ELF-1 (cell line): Measurements from ENCODE around the gene USH1C.

ENCODE experiments used
- DNase-seq: peaks from one replicate; pipeline ENCODE4 v3.0.0-alpha.2; 2016; ENCODE audit warnings: low read depth, low spot score

USH1C gene

DNA sequence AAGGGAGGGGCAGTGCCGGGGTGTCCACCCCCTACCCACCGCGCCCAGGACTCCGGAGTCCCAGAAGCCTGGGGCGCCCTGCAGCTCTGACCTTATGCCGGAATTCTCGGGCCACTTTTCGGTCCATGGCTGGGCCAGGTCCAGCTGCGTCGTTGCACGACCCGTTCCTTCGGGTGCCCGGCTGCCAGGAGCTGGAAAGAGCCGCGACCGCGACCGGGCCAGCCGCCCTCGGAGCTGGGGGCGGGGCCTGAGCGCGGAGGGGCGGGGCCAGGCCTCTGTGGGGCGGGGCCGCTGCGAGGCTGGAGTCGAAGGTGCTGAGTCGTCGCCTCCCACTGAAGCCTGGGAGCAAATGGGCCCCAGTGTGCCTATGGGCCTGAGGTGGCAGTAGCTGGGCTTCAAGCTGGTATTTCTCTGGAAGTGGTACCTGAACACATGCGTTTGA, at the start of gene USH1C:
Gene USH1C, minus strand, starts transcription at position 236 of the 442 bp plus-strand sequence. Its CDS starts 109 bp downstream, at position 127.
- DNase-seq, result peak; percentile 35

DNA sequence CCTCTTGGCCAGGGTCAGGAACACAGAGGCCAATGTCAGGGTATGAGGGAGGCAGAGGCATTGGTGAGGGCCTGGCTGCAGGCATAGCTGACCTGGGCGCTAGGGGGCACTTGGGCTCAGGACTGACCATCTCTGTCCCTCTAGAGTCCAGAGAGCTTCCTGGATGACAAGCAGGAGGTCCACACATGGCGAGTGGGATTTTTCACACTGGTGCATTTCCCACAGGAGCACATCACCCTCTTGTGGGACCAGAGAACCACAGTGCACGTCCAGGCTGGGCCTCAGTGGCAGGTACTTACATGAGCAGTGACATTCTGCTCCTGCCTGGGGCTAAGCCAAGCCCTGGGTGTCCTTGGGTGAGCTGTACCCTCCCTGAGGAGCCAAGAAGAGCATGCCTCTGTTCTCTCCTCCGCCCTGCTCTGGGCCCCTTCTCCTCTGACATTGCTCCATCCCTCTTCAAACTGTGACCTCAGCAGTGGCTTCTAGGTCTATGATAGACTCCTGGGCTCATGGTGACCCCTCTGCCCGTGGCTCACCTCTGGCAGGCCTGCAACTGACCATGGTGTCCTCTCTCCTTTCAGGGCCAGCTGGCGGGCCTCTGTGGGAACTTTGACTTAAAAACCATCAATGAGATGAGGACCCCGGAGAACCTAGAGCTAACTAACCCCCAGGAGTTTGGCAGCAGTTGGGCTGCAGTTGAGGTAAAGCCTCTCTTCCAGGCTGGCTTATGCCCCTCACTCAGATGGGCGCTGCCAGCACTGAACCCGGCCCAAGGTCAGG, 49.4 kb upstream of the USH1C start:
- DNase-seq, result no peak

DNA sequence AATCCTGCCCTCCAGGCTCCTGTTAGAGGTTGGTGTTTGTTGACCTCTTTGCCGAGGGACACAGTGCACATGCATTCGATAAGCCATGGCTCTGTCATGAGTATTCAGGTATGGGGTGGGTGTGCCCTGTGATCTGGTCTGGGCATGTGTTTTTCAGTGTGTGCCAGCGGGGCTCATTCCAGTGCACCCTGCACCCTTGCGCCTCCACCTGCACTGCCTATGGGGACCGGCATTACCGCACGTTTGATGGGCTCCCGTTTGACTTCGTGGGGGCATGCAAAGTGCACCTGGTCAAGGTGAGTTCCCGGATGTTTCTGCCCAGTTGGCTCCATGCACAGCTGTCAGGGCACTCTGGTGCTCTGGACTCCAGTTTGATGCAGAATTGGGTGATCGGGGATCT, 47.1 kb upstream of the USH1C start:
- no peak for DNase-seq

DNA sequence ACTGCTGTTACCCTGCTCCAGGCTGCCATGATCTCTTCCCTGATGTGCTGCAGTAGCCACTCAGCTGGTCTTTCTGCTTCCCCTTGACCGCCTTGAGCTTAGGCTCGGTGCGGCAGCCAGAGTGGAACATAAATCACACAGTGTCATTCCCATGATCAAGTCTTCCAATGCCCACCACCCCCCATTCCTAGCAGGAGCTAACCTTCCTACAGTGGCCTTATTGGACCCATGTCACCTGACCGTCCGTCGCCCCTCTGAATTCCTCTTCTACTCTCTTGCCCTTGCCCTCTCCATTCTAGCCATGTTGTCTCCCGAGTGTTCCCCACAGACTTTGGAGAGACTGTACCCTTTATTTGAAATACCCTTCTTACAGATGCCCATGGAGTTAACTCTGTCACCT, 46.2 kb upstream of the USH1C start:
- no peak for DNase-seq

DNA sequence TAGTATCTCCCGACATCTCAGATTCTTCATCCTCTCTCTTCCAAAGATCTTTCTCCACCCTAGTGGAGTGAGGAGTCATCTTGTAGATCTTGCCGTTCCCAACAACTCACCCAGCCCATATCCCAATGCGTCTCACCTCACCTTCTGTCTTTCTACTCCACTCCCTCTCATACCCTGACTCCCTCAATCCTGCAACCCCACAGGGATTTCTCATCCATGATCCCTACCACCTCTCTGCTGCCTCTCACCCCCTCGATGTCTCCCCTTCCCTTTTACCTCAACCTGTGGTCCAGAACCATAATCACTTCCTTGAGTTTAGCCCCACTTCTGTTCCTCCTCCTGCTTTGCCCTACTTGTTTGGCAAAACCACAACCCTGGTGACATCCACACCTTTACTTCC, 44.5 kb upstream of the USH1C start:
- DNase-seq, result no peak

DNA sequence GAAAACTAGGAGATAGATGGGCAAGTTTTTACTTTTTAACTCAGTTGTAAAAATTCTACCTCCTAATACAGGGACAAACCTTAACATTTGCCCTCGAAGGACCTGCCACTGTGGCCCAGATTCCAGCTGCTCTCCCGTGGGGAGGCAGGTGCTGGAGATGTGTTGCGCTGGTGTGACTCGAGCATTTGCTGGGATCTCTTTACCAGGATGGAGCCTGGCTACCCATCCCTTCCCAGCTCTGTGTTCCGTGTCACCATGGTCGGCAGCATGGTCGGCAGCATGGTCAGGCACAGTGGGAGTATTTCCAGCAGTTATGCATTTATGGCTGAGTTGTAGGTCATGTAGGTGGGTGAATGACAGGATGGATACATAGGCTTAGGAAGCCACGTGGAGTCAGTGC, 44.0 kb upstream of the USH1C start:
- no peak for DNase-seq

DNA sequence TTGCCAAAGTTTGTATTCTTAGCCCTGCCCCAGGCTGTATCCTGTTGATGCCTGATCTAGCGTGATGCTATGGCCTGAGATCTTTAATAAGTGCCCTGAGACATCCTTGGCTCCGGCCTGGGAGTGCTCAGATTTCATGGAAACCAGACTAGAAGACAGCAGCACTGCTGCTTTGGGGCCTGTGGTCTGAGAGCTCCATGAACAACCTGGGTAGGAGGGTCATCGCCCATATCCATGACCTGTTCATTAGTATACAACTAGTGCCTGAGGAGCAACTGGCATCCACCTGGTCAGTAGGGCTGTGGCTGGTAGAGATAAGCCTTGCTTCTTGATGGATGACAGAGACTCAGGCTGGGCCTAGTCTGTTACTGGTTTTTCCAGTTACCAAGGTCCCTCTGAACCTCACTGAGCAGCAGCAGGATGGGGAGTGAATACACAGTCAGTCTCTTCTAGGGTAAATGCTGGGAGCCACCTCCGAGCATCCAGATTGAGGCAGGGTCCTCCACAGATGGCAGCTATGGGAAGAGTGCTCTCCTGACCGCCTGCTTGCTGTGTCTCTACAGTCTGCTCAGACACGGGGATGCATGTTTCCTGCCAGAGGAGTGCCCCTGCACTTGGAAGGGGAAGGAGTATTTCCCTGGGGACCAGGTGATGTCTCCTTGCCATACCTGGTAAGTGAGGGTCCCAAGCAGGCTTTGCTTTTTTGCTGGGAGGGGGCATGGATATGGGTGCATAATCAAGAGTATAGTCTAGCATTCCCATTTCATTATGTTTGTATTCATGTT, 41.9 kb upstream of the USH1C start:
- no peak for DNase-seq

DNA sequence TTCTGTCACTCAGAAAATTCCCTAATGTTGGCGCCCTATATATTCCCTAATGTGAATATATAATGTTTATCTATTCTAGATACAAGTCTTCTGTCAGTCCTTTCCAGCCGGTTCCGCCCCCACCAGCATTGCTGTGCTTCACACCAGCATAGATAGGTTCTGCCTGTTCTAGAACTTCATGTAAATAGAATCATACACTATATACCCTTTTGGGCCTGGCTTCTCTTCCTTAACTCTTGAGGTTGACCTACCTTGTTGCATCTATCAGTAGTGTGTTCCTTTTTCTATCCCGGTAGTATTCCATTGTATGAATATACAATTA, 37.5 kb upstream of the USH1C start:
- no peak for DNase-seq

DNA sequence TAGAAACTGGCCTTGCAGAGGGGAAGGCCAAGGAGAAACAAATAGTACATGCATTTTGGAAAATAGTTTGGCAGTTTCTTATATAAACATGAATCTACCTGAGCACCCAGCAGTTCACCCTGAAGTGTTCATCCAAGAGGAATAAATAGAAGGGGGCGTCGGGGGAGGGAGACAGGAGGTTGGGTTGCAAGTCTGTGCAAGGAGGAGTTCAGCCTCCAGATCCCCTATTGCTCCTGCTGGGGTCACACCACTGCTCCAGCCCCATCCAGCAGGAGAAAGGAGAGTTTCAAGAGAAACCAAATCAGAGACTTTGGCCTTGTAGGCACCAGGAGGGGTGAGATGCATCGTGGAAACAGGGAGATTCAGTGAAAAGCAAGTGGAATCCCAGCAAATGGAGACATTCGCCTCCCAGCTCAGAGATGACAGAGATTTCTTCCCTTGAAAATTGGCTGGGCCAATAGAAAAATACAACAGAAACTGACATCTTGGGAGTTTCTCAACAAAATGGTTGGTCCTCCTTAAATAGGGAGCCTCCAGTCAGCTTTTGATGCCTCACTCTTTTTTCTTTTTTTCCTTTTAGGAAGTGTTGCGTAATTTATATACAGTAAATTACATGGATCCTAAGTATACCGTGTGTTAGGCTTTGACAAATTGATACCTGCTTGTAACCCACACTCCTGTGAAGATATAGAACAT, 37.0 kb upstream of the USH1C start:
- no peak for DNase-seq

DNA sequence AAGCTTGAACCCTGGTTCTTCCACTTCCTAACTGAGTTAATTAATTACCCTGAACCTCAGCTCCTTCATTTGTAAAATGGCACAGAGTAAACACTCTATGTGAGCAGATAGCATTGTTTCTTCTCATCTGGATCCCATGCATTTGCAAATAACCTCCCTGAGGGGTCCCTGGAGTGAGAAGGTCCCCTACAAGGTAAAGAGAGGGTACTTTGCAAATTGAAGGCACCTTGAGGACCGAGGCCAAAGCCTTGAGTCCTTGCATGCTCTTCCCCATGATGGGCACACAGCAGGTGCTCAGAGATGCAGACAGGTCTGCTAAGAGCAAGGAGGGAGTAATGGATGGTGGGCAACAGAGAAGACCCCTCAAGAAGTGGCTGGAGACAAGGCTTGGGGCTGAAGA, 36.1 kb upstream of the USH1C start:
- DNase-seq, result no peak

DNA sequence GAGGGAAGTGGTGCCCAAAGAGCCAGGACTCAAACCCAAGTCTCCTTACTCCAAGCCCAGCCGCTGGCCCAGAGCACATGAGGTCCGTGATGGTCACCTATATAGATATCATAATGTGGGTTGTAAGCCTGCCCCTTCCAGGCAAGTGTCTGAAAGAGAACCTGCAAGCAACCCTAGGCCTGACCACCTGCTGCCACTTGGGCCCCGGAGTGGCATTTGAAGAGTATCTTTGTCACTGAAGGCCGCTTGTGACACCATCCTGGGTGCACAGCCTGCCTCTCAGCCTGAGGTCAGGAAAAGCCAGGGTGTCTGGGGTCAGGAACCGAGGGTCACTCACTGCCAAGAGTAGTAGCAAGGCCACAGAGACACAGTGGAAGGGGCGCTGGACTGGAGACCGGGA, 35.2 kb upstream of the USH1C start:
- DNase-seq, result no peak

DNA sequence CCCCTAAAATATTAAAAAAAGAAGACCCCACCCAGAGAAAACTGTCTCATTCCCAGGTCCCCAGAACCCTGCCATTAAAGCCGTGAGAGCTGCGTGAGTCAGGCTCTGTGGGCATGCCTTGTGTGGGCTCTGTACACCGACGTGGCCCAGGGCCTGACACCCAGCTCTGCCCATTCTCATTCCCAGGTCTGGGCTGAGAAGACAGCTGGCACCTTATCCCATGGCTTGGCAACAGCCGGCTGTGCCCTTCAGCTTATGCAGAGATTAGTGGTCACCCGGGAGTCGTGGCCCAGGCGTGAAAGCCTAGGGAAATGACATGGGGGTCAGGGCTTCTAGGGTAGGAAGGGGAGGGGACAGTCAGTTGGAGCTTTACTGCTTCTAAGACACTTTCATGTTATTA, 34.7 kb upstream of the USH1C start:
- DNase-seq, result no peak

DNA sequence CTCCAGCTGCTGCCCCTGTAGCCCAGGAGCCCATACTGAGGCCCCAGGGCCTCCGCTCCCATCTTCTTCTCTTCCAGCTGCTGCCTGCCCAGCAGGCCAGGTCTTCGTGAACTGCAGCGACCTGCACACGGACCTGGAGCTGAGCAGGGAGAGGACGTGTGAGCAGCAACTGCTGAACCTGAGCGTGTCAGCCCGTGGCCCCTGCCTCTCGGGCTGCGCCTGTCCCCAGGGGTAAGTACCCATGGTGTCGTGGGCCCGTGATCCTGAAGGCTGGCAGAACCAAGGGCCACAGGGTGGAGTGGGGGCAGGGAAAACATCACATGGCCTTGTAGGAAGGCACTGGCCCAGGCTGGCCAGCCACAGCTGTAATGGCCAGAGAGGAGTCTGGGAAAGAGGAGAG, 34.1 kb upstream of the USH1C start:
- DNase-seq, result no peak

DNA sequence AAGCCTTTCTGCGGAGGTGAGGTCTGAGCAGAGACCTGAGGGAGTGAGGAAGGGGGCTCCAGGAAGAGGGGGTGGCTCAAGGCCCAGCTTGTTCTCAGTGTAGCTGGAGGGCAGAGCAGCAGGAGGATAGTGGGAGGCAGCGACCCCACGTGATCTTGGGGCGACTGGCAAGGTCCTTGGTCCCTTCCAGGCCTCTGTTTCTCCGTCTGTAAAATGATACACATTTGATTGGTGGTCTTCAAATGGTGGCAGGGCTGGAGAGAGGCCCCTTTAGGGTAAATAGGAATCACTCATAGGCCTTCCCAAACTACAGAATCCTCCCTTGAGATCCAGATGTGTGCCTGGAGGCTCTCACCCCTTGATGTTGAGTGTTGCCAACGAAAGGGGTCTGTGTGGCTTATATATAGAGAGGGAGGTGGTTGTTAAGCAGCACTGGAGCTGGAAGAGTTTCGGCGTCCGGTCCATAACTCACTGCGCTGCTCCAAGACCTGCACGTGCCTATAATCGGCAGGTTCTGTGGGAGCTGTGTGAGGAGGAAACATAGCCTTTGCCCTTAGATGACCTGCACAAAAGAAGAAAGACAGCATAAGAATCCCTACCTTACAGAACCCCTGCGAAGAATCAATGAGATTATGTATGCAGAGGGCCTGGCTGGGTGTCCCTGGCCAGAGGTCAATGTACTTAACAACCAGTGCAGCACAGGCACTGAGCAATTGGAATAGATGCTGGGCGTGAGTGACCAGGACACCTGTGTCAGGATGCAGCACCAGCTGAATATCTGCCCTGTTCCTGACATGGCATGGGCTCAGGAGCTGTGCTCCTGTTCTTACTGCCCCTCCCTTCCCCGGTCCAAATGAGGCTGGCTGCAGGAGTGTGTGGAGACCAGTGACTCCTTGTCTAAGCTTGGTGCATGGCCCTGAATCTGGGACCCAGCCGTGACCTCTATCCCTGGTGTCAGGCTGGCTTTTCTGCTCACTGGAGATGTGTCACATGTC, 31.5 kb upstream of the USH1C start:
- no peak for DNase-seq

DNA sequence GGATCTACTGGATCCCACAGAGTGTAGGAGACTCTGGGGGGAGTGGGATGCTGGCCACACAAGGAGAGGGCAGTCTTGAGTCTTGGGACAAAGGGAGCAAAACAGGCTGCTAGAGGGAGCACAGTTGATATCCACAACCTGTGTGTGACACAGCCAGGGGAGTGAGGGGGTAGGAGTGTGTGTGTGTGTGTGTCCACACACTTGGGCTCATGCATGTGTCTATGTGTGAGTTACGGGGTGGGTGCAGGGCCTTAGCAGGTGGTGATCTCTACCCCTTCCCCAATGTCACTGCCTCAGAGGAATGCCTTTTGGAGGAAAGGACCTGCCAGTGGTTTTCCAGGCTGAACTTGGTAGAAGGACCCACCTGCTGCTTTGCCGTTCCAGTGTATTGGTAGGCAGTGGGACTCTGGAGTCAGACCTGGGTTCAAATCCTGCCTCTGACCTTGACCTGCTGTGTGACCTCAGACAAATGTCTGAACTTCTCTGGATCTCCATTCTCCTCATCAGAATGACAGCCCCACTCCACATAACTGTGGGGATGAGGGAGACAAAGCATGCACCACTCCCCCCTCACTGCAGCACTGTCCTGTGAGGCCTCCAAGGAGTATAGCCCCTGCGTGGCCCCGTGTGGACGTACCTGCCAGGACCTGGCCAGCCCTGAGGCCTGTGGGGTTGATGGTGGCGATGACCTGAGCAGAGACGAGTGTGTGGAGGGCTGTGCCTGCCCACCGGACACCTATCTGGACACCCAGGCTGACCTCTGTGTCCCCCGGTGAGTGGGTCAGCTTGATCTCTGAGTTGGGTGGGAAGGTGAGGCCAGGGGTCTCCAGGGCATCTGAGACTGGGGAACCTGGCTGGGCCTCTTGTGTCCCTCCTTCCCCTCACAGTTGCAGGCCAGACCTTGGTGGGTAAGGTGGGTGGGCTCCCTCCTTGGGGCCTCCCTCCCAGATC, 30.2 kb upstream of the USH1C start:
- DNase-seq, result no peak

DNA sequence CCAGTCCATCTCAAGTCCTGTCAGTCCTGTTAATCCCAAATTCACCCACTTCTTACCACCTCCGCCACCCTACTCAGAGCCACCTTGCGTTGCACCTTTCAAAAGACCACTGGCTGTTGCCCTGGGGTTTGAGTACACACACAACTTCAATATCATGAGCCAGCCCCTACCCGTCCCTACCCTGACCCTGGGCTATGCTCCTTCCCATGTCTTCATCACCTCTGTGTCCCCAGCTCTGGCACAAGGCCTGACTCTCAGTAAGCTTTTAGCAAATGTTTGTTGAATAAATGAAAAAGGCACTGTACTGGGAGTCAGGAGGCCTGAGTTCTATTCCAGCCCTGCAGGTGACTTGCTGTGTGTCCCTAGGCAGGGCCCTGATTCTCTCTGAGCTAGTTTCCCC, 29.3 kb upstream of the USH1C start:
- no peak for DNase-seq

DNA sequence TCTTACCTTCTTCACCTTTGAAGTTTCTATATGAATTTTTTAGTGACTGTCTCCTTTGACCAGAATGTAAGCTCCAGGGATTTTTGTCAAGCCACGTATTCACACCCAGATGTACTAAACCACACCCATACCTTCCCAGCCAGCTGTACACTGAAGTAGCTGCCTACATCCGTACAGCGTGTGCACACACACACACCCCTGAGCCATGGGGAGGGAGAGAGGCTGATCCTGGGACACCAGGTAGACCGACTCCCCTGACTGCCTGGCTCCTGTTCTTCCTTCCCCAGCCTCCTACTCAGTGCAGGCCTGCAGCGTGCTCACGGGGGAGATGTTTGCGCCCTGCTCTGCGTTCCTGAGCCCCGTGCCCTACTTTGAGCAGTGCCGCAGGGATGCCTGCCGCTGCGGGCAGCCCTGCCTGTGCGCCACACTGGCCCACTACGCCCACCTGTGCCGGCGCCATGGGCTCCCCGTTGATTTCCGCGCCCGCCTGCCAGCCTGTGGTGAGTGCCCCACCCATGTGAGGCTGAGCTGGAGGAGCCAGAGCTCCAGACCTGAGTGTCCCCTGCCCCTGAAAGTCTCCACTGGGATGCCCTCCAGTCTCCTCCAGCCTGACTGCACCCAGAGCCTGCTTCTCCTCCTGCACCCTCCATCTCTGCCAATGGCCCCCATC, 28.7 kb upstream of the USH1C start:
- DNase-seq, result no peak

DNA sequence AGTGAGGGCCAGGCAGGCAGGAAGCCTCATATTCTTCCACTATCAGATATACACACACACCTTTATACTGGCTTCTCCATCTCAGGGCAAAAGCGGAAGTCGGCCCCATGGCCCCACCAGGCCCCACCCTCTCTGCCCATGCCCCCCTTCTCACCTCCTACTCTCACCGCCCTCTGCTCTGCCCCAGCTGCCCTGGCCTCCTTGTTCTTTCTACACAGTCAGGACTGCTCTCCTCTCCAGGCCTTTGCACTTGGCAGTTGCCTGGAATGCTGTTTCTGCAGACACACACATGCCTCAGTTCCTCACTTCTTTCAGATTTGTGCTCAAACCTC, 28.1 kb upstream of the USH1C start:
- DNase-seq, result no peak

DNA sequence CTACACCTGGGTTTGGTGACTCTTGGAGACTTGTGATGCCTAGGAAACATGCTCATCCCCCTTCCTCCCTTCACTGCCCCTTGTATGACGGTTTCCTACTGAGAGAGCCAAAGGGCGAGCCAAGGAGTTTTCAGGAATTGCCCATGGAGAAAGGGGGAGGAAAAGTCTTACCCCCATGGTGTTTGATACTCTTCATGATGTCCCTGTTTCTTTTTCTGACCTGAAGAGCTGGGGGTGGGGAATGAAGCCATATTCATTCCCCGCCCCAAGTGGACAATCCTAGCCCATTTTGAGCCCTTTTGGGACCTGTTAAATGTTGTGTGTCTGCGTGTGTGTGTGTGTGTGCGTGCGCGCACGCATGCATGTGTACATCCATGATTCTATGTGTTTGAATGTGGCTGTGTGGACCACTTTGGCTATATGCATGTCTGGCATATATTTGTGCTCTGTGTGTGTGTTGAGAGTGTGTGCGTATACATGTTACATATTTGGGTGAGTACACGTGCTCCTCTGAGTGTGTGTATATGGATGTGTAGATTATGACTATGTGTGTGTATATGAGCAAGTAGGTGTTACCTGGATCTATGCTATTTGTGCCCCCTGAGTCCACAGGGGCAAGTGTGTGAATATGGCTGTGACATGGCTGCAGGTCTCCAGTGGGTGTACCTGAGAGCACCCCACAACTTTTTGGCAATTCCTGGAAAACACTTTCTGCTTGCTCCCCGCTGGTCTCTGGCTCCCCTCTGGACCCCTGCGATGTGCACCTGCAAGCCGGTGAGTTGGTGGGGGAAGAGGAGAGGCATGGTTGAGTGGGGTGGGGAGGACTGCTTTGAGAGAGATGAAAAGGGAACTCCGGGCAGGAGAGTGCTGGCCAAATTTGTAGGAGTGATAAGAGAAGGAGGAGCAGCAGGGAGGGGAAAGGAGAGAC, 27.5 kb upstream of the USH1C start:
- no peak for DNase-seq
